ENCODE measurements around the gene C4BPA.

DNA sequence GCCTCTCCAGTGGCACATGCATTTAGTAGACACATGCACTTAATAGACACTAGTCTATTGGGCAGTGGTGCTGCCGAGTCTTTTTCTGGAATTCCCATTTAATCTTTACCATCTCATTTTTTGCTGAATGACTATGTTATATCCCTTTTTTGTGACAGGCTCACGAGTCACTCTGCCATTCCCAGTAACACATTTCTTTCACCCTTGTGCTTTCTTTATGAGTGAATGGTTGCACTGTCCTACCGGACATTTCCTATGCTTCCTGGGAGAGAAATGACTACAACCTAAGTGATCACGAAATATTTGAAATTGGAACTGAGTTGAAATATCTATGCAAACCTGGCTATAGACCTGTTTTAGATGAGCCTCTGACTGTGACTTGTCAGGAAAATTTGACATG lies 70.9 kb downstream of the C4BPA start:
- TF ChIP-seq ZNF274 (IDR thresholded peaks at IDR 0.05; ENCODE audit: low read depth, low read length) (no peak), YY1 (IDR thresholded peaks at IDR 0.05; ENCODE audit: insufficient read depth, insufficient read length) (no peak), SUZ12 (IDR thresholded peaks at IDR 0.05; ENCODE audit: extremely low read depth, insufficient read depth, insufficient read length) (no peak)
